Central memory CD4-positive, alpha-beta T cell (primary cell): ENCODE results near the gene TBC1D22B.

Experiments used
- DNase-seq: peaks from one replicate; pipeline ENCODE4 v3.0.0; 2022

TBC1D22B gene

GRCh38 chr6:37357288-37357687 is 99.7 kb downstream of the TBC1D22B start:
- DNase-seq, result no peak

DNA sequence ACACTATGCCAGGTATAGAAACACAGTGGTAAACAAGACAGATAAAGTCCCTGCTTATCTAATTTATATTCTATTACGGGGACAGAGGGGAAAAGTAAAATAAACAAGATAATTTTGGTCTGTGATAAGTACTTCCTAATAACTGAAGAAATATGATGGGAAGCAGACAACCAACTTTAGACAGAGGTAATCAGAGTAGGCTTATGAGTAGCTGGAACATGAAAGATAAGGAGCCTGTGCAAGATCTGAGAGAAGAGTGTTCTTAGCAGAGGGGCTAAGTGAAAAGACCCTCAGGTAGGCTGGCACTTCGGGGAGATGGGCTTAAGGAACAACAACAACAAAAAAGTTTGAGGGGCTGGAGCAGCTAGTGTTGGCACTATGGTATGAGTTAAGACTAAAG is 100.3 kb downstream of the TBC1D22B start:
- DNase-seq, result no peak

GRCh38 chr6:37359039-37359438 is 101.5 kb downstream of the TBC1D22B start:
- DNase-seq, result no peak

DNA sequence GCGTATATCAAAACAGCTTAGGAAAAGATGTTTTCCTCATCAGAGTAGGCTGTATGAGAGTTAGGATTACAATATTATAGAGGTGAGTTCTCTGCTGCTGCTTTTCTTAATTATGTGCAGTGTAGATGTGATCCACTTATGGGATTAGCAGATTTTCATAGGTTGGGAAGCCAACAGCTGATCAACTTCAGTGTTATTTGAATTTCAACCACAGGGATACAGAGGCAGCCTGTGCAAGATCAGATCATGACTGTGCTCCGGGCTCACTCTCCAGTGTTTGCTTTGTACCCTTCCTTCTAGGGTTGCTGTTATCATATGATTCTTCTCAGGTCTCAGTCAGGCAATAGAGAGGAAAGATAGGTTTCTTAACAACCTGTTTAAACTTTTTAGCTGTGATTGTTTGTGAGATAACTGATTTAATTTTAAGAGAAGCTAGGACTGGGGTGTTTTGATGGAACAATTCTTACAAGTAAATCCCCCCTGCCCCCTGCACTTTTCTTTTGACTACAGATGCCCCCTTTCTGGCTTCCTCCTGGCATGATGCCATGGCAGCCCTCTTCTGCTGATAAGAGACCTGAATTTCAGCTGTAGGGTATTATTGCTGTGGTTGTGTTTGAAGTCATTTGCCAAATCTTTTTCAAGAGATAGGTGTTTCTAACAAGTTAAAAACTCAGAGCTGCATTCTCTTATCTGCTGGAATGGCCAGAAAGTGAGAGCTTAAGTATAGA is 104.7 kb downstream of the TBC1D22B start:
- DNase-seq, result no peak

- no peak for DNase-seq
Measured at GRCh38 chr6:37365791-37366190, 108.2 kb downstream of the TBC1D22B start.

DNA sequence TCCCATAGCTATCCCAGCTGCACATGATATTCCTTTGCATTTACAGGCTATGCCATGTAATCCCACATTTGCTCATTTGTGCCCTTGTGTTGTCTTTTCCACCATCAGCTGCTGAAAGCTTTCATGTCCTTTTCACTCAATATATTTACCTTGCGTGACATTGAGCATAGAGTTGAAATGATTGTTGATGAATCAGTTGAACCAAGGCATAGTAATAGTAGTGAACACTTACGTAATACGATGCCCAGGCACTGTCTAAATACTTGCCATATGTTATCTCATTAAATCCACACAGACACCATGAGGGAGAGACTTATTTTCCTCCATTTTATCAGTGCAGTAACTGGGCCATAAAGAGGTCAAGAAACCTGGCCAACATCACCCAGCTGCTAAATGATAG is 109.3 kb downstream of the TBC1D22B start:
- no peak for DNase-seq

DNA sequence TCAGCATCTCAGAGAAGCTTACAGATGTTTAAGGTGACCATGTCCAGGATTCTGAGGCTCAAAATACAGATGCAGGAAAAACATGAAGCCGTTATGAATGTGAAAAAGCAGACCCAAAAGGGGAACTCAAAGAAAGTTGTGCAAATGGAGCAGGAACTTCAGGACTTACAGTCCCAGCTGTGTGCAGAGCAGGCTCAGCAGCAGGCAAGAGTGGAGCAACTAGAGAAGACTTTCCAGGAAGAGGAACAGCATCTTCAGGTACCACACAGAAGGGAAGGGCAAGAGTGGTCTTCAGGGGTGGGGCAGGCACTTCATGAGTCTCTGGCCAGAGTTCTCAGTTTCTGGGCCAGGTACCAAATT is 111.4 kb downstream of the TBC1D22B start:
- DNase-seq, result no peak

DNA sequence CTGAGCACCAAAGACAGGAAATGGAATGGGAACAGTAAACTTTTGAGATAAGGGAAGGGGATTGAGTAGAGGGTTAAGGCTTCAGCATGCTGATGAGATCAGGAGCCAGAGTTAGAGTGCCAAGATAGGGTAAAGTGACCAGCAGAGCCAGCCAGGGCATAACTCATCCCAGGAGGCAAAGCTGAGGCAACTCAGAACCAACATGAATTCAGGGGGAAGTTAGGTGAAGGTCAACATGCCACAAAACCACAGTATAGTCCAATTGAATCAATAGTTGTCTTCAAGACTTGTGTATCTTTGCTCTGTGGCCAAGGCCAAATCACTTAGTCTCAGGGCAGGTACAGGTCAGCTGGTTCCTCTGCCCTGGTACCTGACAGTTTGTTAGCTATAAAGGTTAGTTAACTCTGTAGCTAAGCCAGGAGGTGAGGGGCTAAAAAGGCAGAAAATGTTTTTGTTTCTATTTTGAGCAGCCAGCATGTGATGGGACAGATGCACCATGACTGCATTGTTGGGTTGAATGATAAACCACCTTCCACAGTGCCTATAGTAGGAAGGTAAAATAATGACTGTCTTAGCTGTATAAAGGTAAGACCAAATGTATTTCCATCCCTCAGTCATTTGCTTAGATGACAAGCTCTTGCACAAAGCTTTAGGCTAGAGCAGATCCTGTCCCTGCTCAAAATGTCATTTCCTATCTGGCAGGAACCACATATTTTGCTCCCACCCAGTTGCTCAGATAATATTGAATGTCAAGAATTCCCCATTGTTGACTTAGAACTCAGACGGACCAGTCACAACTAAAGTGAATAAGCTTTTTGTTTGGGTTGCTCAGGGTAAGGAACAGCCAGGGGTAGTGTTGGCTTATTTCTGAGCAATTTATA is 112.0 kb downstream of the TBC1D22B start:
- no peak for DNase-seq

- DNase-seq, result no peak
Measured at GRCh38 chr6:37371154-37372083, 113.8 kb downstream of the TBC1D22B start.

DNA sequence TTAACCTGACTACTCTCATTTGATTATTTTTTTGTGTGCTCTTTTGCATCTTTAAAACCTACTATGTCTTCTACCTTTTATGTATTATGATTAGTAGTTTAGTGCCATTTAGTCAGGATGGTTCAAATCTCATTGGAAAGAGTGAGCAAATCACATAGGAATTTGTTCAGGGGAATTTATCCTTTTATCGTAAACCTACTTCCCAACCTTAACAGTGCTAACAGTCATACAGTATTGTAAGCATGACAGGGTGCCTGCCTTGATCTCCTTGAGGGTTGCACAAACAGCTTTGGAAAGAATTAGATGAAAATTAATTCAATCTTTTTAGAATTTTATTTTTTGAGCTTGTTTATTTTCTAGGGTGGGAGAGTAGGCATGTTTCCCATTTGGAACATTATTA is 114.5 kb downstream of the TBC1D22B start:
- no peak for DNase-seq

- no peak for DNase-seq
Measured at GRCh38 chr6:37373822-37374471, 116.4 kb downstream of the TBC1D22B start.

DNA sequence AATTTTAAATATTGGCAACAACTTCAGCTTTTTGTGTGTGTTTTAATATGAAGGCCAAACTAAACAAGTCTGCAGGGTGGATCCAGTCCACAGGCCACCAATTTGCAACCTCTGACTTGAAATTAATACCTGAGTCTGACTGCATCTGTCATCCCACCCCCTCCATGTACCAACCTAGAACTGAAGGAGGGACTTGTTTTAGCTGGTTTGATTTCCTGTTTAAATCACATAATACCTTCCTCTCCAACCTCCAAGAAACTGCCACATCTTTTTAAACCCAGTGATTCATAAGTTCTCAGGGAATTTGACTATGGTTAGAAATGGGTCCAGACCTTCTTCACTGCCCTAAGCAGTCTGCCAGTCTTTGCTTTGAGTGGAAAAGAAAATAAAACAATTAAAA is 117.8 kb downstream of the TBC1D22B start:
- no peak for DNase-seq

DNA sequence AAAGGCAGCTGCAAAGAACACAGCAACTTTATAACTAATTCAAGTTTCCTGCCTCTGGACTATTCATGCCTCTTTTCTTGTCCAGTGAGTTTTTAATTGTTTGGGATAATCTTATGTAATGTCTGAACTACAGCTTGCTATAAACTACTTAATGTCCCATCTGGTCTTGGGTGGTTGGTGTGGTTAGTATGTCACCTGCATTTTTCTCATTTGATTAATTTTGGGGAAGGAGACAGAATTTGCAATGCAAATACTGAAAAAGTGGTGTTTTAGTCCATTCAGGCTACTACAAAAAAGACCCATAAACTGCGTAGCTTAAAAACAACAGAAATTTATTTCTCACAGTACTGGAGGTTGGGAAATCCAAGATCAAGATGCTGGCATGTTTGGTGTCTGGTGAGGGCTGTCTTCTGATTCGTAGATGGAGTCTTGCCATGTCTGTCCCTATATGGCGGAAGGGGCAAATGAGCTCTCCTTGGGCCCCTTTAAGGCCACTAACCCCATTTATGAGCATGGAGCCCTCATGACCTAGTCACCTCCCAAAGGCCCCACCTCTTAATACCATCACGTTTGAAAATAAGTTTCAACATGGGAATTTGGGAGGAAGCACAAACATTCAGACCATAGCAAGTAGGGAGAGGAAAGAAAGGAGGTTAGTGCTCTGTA is 118.6 kb downstream of the TBC1D22B start:
- no peak for DNase-seq

- DNase-seq, result peak; percentile 33
Measured at GRCh38 chr6:37381579-37381978, 124.0 kb downstream of the TBC1D22B start.
